GM18505 (cell line): ENCODE results near the gene CDK14.

ENCODE experiments used
- ATAC-seq: cut with Tn5 transposase; IDR thresholded peaks from one replicate; pipeline ENCODE4 v1.9.1; 2021; ENCODE audit not compliant: unreplicated experiment
- POLR2A ChIP-seq: IDR thresholded peaks from 4 replicates; pipeline ENCODE4 v1.6.1; 2011; ENCODE audit warnings: borderline replicate concordance; ENCODE audit not compliant: insufficient read depth, insufficient read length; ENCODE audit errors: extremely low read depth

The CDK14 gene

DNA sequence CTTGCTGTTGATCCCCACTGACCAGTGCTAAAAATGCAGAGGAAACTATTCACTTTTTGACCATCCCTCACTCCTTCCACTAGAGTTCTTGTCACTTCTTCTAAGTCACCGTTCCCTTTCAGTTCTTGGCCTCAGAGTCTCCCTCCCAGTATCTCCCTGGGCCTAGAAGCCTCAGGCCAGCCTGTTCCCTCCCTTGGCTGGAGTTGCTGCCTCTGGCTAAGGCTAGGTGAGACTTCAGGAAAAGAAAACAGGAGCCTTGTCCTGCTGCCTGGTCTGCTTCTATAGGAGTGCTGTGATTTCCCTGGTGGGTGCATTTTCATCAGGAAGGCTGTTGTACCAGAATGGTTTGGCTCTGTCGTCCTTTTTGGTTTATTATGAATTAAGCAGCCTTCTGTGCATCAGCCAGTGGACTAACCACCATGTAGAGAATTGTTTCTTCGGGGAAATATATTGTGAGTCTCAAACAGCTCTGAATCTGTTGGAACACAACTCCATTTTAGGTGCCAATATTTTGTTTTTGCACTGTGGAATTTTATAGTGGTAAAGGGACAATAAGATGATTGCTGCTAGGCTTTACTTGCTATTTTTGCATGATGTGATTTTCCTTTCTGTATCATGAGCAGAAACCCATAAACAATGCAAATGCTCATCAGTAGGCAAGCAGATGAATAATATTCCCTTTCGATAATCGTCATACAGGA is 434.7 kb downstream of the CDK14 start:
- ATAC-seq: no peak
- TF ChIP-seq POLR2A: no peak

DNA sequence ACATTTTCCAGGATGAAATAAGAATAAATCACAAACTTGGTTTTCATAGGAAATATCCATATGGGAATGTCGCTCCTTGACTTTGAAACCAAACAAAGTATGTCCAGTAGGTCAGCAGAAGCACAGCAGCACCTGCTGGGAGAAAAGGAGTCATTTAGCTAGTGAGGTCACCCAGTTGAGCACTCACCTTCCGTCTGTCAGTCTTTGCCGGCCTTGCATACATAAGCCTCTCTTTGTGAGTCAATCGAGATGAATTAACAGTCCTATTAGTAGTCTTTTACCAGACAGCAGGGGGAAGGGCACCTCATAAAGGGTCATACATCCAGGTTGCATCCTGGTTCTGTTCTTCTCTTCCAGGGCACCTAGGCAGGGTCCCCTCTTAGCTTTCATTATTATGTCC is 435.6 kb downstream of the CDK14 start:
- TF ChIP-seq POLR2A: no peak

DNA sequence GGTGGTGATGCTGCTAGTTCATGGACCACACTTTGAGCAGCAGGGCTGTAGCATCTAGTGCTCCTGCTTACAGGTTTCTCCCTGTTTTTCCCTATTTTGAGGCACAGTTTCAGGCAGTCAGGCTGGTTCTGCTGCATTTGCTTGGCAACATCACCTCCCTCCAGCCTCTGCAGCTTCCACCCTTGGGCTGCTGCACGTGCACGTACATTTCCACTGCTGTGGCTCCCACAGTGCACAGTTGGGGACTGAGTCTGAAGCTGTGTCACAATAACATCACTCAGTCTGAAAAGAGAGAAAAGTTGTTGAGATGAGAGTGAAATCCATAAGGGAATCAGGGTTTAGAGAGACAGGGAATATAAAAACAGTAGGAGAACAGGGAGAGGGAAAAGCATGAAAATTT is 437.5 kb downstream of the CDK14 start:
- no peak for ATAC-seq
- TF ChIP-seq POLR2A: no peak

More for the DNA sequence above, 435.6 kb downstream of the CDK14 start:
- ATAC-seq: no peak

DNA sequence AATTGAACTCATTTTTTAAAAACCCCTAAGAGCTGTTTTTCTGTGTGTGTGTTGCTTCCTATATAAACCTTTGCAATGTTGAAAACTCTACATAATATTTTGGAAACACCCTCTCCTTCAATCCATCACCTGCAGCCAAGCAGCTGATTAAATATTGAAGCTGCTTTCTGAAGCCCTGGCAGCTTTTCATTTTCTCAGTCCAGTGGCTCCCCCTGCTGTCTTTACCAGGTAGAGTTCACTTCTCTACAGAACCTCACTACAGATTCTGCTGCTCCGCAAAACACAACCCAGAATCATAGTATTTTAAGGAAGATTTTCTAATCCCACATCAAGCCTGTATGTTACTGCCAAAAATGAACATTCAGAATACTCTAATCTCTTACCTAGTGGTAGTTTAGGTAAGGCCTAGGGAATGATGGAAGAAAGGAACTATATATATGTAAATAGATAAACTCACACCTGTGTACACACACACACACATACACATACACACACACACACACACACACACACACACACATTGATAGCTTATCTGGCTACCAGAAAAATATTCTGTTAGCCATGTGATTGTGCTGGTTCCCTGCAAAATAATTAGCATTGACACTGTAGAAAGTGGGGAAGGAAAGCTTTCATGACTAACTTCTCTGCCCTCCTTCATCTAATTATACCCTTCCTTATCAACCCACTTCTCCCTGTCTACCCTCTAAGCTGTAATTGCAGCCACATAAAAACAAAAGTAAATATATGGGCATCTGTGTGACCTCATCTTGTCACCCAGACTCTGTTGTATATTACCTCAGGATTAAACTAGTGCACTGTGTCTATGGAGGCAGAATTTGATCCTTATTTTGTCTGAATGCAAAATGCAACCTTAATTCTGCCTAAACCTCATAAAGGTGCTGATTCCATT is 438.6 kb downstream of the CDK14 start:
- no peak for ATAC-seq
- TF ChIP-seq POLR2A: no peak

DNA sequence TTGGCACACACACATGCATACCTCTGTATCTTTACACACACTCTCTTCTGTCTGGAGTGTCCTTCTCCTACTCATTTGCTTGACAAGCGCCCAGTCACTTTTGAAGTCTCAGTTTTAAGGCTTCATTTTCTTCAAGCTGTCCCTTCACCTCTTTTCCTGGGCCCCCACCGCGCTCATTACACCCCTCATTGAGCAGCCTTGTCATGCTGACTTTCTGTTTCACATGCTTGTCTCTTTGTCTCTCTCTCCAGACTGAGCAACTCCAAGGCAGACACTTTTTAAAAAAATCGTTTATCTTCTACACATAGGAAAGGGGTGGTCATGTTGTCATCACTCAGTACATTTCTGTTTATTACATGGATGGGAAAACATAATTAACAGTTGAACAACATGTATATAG is 442.9 kb downstream of the CDK14 start:
- peak; percentile 54 for ATAC-seq
- TF ChIP-seq POLR2A: no peak

DNA sequence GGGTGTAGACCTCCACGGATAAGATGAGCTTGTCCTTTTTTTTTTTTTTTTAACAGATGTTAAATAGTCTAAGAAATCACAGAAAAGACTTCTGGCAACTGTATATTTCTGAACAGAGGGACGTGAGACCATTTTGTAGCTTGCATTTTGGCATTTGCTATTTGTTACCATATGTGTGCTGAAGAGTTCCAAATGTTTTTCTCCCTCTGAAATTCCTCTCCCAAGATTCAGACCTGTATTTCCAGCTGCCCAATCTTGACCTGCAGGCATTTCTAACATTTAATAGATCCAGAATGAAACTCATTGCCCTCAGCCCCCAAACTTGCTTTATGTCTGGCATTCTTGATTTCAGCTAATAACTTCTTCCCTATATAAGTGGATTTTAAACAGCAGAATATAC is 445.0 kb downstream of the CDK14 start:
- no peak for TF ChIP-seq POLR2A
- no peak for ATAC-seq

DNA sequence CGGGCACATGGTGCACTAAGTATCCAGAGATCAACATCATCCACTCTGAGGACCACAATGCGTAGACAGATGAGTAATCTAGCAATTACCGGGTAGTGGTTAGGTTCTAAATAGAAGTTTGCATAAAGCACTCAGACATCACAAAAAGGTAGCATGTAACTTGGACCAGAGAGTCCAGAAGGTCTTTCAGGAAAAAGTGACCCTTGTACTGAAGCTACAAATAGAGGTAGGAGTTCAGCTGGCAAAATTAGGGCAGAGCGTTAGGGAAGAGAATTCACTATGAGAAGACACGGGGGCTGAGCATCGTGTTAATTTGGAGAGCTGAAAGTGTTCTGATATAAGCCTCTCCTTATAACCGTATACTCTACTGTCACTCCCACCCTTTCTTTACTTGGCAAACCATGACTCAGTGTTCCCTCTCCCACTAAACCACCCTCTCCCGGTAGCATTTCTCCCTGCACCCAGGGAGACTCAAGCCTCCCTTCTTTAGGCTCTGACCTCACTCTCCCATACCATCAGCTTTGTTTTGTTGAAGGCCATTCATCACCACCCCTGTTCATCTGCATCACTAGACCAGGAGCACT is 445.9 kb downstream of the CDK14 start:
- no peak for ATAC-seq
- TF ChIP-seq POLR2A: no peak

DNA sequence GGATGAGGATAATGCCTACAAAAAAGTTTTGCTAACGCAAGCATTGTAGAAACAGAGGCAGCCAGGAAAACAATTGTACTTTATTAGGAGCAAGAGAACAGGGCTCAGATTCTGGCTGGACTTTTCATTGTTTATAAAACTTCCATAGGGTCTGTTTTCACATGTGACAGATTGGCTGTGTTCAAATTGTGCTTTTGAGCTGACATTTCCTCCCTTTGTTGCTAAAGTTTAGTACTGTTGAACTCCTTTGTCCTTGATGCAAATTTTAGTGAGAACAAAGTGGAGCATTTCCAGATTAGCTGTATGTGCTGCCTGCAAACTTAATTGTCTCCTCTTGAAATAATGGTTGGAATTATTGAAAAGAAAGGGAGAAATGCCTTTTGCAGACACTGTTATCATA is 447.1 kb downstream of the CDK14 start:
- no peak for ATAC-seq
- TF ChIP-seq POLR2A: no peak

DNA sequence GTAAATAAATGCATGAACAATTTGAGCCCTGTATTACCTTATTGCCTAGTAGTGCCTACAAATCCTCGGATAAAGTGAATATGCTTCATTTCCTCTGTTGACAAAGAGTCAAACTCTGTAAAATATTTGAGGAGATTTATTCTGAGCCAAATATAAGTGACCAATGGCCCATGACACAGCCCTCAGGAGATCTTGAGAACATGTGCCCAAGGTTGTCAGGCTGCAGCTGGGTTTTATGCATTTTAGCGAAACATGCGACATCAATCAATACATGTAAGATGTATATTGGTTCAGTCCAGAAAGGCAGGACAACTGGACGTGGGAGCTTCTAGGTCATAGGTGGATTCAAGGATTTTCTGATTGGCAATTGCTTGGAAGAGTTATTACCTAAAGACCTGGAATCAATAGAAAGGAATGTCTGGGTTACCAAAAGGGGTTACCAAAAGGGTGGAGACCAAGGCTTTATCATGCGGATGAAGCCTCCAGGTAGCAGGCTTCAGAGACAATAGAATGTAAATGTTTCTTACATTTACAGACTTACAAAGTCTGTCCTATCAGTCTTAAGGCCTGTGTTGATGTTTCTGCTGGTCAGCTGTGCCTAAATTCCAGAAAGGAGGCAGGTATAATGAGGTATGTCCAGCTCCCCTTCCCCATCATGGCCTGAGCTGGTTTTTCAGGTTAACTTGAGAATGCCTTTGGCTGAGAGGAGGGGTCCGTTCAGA is 448.0 kb downstream of the CDK14 start:
- ATAC-seq: no peak
- no peak for TF ChIP-seq POLR2A

DNA sequence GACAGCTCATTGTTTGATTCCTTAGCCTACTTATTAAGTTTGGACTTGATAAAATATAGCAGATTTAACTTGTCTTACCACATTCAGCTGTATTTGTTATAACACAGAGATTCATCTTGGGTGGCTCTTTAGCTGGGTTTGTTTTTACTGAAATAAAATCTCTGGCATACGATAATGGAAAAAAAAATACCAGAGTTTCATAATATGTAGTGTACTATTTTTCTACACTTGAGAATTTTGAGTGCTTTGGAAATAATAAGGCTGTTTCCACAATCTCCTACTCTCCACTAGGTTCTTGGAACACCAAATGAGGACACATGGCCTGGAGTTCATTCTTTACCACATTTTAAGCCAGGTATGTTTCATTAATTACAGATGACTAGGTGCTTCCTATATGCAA is 449.5 kb downstream of the CDK14 start:
- TF ChIP-seq POLR2A: no peak
- ATAC-seq: no peak

DNA sequence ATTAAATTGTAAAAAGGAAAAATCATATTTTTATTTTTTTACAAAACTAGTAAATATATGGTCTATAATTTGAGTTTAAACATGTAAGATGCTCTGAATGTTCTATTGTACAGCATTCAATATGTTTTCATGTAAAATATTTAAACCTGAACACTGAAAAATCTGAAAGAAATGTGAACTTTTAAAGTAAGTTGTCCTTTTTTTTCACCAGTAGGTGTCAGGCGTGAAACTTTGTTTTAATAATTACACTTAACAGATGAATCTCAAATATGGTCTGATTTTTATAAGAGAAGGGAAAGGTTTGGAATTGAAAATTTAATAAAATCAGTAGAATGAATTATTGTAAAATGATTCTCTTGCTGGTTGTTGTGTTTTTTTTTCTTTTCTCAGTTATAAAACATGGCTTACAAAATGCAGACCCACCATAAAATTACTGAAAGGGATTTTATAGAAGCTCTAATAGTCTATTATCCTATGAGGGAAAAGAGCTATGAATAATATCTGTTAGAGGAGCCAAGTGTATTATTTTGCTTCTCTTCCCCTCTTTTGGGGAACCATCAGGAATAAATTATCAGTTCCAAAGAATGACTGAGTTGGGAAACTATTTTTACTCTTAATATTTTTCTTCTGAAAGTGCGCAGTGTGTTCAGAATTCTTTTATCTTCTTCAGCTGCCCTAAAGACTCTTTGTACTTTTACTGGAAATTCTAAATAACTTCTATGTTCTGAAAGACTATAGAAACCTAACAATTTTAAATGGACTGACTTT is 450.4 kb downstream of the CDK14 start:
- TF ChIP-seq POLR2A: no peak
- no peak for ATAC-seq

DNA sequence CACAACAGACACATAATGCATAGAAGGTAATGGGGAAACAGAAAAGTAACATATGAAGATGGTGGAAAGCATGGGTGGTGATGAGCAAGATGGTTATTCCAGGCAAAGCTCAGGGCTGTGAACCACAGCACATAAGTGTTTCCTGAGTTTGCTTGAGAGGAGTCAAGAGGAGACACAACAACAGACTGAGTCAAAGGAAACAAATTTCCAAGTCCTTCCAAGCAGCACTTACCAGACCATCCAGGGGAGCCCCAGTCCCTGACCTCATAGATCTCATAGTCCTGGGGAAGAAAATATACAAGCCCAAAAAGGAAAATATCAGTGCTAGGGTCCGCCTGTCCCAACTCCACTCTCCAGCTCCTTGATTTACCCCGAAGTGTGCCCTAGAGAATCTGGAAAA is 451.5 kb downstream of the CDK14 start:
- ATAC-seq: no peak
- no peak for TF ChIP-seq POLR2A
